ENCODE data around the gene GNAZ.

DNA sequence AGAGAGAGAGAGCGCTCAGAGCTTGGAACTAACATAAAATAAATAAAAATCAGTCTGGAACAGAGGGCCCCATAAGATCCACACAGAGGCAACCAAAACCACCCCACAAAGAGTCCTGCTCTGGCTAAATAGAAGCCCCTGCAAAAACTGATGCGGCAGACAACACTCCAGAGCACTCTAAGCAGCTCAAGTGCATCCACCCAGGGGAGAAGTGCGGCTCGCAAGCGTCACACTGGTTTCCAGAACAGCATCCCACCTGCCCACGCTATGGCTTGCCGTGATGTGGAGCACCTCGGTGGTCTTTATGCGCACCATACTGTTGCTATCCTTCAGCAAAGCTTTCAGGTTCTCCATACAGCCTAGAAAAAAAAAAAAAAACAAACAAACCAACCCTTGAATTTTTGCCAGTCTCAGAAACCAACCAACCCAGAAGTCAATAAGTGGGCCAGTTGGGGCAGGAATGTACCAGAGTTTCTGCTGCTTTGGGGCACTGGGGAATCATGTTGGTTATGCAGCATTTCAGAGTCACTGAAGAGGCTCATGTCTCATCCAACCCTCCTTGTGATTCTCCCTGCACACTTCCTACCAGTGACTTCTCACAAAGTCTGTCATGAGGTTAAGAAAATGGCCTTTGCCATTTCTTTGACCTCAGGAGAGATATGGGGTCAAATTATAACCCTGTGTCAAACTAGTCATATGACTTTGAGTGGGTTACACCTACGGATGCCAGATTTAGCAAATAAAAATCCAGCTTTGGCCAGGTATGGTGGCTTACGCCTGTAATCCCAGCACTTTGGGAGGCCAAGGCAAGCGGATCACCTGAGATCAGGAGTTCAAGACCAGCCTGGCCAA is 68.5 kb downstream of the GNAZ start:
- TF ChIP-seq, protein P1, sequence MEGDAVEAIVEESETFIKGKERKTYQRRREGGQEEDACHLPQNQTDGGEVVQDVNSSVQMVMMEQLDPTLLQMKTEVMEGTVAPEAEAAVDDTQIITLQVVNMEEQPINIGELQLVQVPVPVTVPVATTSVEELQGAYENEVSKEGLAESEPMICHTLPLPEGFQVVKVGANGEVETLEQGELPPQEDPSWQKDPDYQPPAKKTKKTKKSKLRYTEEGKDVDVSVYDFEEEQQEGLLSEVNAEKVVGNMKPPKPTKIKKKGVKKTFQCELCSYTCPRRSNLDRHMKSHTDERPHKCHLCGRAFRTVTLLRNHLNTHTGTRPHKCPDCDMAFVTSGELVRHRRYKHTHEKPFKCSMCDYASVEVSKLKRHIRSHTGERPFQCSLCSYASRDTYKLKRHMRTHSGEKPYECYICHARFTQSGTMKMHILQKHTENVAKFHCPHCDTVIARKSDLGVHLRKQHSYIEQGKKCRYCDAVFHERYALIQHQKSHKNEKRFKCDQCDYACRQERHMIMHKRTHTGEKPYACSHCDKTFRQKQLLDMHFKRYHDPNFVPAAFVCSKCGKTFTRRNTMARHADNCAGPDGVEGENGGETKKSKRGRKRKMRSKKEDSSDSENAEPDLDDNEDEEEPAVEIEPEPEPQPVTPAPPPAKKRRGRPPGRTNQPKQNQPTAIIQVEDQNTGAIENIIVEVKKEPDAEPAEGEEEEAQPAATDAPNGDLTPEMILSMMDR (IDR thresholded peaks at IDR 0.05; ENCODE audit: insufficient read depth, low read depth, low read length): no peak
- no peak for TF ChIP-seq EZH2 (IDR thresholded peaks at IDR 0.05; ENCODE audit: insufficient read depth, low read length)

Measured in astrocyte (in vitro differentiated cells and primary cell).